ENCODE results near the gene SFTPB. TPM values are rescaled to one million over a fixed set of nuclear protein-coding genes. Genes with fewer than 3 reads are reported as not detected.
"Not testable (repeated sequence)": the region's sequence is repeated elsewhere in the genome, so short reads cannot be mapped to it uniquely, and the experiment has no call there.

SFTPB gene
- total RNA-seq, 1 donor from 2014 or later: not detected

- DNase-seq (ENCODE audit: low read depth): no peak
These were observed 10.4 kb upstream of the SFTPB start for GRCh38 chr2:85678377-85678776.

GRCh38 chr2:85675866-85676548, 8.0 kb upstream of the SFTPB start:
- DNase-seq (ENCODE audit: low read depth): no peak

- DNase-seq (ENCODE audit: low read depth): no peak
These were observed 7.4 kb upstream of the SFTPB start for GRCh38 chr2:85675427-85675826.

- DNase-seq (ENCODE audit: low read depth): no peak
These were observed 6.4 kb upstream of the SFTPB start for GRCh38 chr2:85674417-85674816.

- no peak for DNase-seq (ENCODE audit: low read depth)
These were observed 5.8 kb upstream of the SFTPB start for GRCh38 chr2:85673716-85674375.

- no peak for DNase-seq (ENCODE audit: low read depth)
These were observed 4.5 kb upstream of the SFTPB start for GRCh38 chr2:85672456-85672855.

- DNase-seq (ENCODE audit: low read depth): not testable (repeated sequence)
These were observed 2.4 kb upstream of the SFTPB start for GRCh38 chr2:85670416-85670815.

- DNase-seq (ENCODE audit: low read depth): no peak
These were observed 1.6 kb upstream of the SFTPB start for GRCh38 chr2:85669549-85669948.

GRCh38 chr2:85668857-85669142, 801 bp upstream of the SFTPB start:
- no peak for DNase-seq (ENCODE audit: low read depth)

- DNase-seq (ENCODE audit: low read depth): no peak
These were observed 414 bp downstream of the SFTPB start for GRCh38 chr2:85667561-85668008.

- DNase-seq (ENCODE audit: low read depth): no peak
These were observed 1.3 kb downstream of the SFTPB start for GRCh38 chr2:85666435-85667316.

GRCh38 chr2:85666016-85666415, 2.0 kb downstream of the SFTPB start:
- DNase-seq (ENCODE audit: low read depth): no peak

- DNase-seq (ENCODE audit: low read depth): no peak
These were observed 2.6 kb downstream of the SFTPB start for GRCh38 chr2:85665264-85665937.

- DNase-seq (ENCODE audit: low read depth): no peak
These were observed 4.1 kb downstream of the SFTPB start for GRCh38 chr2:85663594-85664565.

GRCh38 chr2:85662899-85663593, 5.0 kb downstream of the SFTPB start:
- peak; percentile 43 for DNase-seq (ENCODE audit: low read depth)

GRCh38 chr2:85661139-85661858, 6.7 kb downstream of the SFTPB start:
- no peak for DNase-seq (ENCODE audit: low read depth)

- DNase-seq (ENCODE audit: low read depth): no peak
These were observed 7.3 kb downstream of the SFTPB start for GRCh38 chr2:85660725-85661124.

- DNase-seq (ENCODE audit: low read depth): not testable (repeated sequence)
These were observed 7.7 kb downstream of the SFTPB start for GRCh38 chr2:85660301-85660700.

- no peak for DNase-seq (ENCODE audit: low read depth)
These were observed 8.5 kb downstream of the SFTPB start for GRCh38 chr2:85659324-85659981.

Data from myocyte (in vitro differentiated cells).